GM13976 (cell line): ENCODE measurements around the gene PHAX.

Experiments
- DNase-seq: peaks from one replicate; pipeline ENCODE4 v3.0.0; 2012; ENCODE audit warnings: low spot score
- CTCF ChIP-seq: IDR thresholded peaks from 2 replicates; pipeline ENCODE4 v1.5.1; 2012; ENCODE audit warnings: borderline replicate concordance, mild to moderate bottlenecking; ENCODE audit not compliant: insufficient read depth; ENCODE audit errors: extremely low read depth, missing control alignments, control extremely low read depth
- in situ Hi-C: fragments of 300-500 bp; cut with MboI; formaldehyde crosslinking; loops from one replicate; pipeline ENCODE4 v1.12.0; 2022; ENCODE audit warnings: low sequenced_read_pairs, mixed read lengths, inconsistent platforms; ENCODE audit not compliant: unreplicated experiment

The PHAX gene

GRCh38 chr5:126673477-126673876 lies 72.7 kb downstream of the PHAX start:
- no peak for TF ChIP-seq CTCF
- no peak for DNase-seq
- in situ Hi-C loops: loop anchor here (10.0 to 25.0 kb wide), 2 partner anchors 111 to 639 kb away; no protein-coding TSS in a partner anchor

- TF ChIP-seq CTCF: no peak
- in situ Hi-C loops: loop anchor here (10.0 to 25.0 kb wide), 2 partner anchors 111 to 638 kb away; no protein-coding TSS in a partner anchor
- DNase-seq: no peak
These were observed 73.4 kb downstream of the PHAX start for GRCh38 chr5:126674145-126674544.

GRCh38 chr5:126675338-126675737 lies 74.6 kb downstream of the PHAX start:
- TF ChIP-seq CTCF: no peak
- in situ Hi-C loops: loop anchor here (5.0 to 10.0 kb wide), 2 partner anchors 37 to 109 kb away; no protein-coding TSS in a partner anchor
- DNase-seq: no peak

GRCh38 chr5:126676195-126676624 lies 75.5 kb downstream of the PHAX start:
- DNase-seq: peak; percentile 82
- in situ Hi-C loops: loop anchor here (5.0 to 10.0 kb wide), 2 partner anchors 36 to 109 kb away; no protein-coding TSS in a partner anchor
- peak; percentile 75 for TF ChIP-seq CTCF
